GM19240 (cell line): ENCODE data around the gene ARID3C.
A peak's percentile ranks its signal among the peaks of the same experiment; 100 is the strongest.

Experiments
- DNase-seq: peaks from one replicate; pipeline ENCODE4 v3.0.0; 2011; ENCODE audit warnings: low spot score; ENCODE audit not compliant: insufficient read length

The ARID3C gene

DNA sequence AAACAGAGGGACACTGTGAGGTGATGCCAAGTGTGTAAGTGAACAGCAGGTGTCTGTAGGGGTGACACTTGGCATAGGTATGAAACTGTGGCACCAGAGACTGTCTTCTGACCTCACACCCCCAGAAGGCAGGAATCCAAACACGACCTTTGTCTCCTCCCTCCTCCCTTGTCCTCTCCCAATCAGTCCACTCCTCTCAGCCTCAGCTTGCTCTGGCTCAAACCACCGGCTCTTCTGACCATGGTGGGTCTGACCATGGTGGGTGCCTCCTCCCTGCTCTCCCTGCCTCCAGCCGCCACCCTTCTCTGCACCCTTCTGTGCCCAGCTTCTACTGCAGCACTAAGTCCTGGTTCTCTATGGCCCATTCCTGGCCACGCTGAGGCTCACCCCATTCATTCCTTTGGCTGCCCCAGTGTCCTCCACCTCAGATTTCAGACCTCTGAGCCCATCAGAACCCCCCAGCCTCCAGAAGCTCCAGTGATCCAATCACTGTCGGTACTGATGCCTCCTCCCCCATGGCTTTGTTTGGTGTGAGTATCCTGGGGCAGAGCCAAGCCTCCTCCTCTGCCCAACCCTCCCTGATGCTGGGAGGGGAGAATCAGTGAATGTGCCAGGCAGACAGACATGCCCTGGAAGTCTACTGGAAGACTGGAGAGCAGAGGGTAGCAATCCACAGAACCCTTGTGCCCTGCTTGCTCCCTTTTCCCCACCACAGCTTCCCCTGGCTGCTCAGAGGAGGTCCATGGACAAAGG is 1.7 kb upstream of the ARID3C start:
- DNase-seq, result no peak

DNA sequence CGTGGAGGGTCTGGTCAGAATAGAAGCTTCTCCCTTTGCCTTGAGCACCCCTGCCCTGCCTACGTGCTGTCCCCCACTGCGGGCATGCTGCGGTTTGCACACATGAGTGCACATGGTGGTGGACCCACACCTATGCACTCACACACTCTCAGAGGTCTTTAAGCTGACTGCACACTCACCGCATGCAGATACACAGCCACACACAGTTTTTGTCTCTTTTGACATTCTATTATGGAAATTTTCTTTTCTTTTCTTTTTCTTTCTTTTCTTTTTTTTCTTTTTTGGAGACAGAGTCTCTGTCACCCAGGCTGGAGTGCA is 584 bp upstream of the ARID3C start:
- DNase-seq, result no peak

DNA sequence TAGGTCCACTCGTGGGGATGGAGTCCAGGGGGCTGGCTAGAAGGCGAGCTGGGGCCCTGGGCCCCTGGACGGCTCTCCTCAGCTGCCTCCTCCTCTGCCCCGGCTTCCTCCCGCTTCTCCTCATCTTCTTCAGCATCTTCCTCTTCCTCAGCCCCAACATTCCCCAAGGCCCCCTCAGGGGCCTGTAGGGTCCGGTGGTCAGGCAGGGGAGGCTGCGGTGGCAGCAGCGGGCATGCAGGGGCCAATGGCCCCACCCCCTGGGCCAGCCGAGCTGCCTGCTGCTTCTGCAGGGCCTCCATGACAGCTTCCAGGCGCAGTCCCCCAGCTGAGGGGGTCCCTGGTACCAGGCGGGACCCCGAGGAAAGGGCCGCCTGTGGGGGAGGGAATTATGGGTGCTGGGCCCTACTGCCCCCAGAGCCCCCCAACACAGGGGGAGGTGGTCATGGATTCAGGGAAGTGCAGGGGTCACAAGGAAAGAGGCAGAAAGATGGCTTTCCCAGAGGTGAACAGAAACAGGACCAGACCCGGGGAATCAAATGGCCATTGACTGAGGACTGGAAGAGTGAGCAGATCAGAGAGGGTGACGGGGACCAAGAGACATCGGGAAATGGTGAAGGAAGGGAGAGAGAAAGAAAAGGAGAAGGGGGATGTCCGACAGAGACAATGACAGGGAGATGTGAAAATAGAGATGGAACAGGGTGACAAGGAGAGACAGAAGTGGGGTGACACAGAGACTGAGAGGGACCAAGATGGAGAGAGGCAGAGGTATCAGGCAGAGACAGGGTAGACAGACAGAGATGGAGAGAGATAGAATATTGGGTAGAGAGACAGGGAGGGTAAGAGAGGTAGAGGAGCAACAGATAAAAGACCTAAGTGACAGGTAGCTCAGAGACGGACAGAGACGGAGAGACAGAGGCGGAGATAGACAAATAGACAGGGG is 880 bp downstream of the ARID3C start:
- DNase-seq, result no peak

DNA sequence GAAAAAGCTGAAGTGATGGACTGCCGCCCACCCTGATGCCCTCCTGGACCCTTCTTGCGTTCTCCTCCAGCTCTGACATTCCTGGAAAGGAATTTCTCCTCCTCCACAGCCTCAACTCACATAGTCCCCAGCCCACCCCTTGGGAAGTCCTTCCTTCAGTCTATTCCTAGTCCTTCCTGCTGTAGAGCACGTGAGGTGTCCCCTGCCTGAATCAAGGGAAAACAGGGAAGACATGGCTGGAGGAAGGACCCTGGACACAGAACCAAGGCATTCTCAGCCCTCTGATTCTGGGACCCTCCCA is 3.7 kb downstream of the ARID3C start:
- DNase-seq, result no peak

DNA sequence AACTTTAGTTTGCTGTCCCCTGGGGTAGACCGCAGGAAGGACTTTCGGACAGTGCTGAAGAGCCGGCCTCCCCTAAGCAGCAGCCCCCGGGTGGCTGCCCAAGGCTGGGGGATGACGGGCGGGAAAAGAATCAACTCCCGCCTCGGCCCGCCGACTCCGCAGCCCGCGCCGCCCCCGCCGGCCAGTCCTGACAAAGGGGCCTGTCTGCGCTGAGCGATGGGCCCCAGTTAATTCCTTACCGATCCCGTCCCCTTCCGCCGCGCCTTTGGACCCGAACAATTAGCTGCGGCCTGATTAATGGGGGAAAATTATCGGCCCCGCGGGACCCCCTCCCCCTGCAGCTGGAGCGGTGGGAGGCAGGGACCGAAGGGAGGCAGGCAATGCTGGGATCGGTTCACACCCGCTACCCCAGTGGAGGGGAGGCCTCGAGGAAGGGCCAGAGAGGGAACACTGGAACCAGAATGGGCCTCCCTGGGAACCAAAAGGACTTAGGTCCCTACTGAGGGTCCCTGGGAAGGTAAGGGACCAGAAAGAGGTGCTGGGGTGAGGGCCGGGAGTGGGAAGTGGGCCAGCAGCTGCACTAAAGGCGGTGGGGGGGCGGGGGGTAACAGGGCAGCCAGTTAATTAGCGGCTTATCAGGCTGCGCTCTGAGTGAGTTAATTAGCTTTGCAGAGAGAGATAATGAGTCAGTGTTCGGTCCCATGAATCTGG is 4.2 kb downstream of the ARID3C start:
- no peak for DNase-seq

DNA sequence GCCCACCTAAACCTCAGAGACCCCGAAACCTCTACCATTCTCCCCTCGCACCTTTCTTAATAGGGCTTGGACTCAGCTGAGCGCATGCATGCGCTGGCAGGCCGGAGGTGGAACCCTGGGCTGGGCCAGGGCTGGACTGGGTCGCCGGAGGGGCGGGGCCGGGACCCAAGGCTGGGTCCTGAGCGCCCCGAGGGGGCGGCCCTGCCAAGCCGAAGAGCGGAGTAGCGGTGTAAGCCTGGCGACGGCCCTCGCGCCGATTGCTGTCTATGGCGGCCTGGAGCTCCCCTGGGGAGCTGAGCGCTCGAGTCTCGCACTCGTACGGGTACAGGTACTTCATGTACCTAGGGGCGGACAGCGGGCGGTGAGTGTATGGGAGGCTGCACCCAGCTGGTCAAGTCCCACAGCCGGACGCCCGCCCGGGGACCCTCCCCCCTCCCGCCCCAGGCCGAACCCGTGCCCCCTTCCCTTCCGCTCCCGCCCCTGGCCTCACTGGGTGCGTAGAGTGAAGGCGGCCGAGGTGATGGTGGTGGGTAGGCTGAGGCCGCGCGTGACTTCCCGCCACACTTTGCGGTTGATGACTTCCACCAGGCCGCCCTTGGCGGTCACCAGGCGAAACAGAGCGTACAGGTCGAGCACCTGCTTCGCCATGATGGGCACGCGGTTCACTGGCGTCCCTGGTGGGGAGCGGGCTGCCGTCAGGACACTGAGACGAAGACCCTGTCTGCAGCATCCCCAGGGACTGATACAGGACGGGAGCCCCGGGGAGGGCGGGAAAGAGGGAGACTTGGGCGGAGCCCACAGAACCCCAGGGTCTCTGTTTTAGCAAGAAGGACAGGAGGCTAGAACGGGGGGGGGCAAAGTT is 5.3 kb downstream of the ARID3C start:
- no peak for DNase-seq

DNA sequence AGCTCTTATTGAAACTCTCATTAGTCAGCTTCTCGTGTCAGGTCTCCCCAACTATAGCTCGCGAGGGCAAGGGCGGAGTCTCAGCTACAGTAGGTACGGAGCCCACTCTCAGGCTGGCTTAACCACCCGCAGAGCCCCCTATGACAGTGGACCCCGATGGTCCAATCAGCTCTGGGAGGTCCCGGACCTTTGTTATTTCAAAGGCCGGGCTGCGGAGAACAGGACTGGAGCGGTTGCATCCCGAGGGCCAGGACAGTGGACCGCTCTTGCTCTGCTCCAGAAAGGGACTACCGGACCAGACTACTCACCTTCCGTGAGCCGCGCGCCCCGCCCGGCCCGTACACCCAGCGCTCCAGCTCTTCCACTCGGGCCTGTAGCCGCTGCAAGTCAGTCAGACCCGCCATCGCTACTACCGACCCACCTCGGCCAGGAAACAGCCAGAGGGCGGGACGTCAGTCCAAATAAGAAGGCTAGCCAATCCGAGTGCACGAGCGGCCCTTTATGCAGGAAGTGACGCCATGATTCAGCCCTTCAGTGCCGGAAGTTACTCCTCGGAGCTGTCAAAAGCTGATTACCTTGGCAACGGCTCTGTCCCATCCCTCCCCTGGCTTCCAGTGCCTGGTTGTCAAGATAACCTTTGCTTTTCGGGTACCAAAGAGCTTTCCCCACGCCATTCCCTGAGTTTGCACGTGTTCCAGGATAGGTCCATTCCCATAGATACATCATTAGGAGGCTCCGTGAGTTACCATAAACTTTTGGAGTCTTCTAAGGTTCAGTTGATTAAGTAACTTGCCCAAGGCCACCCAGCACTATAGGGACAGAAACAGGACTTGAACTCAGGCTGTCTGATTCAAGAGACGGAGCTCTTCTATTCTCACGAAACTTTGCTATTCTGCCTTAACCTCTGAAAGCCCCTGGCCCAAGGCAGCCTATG is 8.5 kb downstream of the ARID3C start, which contains the start of gene DCTN3:
DCTN3 (minus strand) TSS at position 435 of the 934 bp plus-strand sequence; CDS start at position 404, 31 bp downstream.
- peak; percentile 99 for DNase-seq

DNA sequence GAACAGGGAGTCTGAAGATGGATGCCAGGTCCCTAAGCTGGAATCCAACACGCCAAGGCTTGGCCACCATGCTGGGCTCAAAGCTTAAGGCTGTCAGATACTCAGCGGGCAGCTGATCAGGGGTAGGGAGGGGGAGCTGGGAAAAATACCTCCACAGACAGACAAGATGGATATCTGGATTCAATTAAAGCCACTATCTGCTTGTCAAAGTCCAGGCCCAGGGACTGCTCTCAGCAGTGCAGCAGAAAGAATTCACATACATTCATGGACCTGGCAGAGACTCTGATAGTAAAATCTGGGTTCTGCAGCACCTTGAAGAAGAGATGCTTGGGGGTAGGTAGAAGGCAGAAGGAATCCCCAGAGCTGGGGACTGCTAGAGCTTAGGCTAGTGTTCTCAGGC is 13.7 kb downstream of the ARID3C start:
- DNase-seq, result no peak

DNA sequence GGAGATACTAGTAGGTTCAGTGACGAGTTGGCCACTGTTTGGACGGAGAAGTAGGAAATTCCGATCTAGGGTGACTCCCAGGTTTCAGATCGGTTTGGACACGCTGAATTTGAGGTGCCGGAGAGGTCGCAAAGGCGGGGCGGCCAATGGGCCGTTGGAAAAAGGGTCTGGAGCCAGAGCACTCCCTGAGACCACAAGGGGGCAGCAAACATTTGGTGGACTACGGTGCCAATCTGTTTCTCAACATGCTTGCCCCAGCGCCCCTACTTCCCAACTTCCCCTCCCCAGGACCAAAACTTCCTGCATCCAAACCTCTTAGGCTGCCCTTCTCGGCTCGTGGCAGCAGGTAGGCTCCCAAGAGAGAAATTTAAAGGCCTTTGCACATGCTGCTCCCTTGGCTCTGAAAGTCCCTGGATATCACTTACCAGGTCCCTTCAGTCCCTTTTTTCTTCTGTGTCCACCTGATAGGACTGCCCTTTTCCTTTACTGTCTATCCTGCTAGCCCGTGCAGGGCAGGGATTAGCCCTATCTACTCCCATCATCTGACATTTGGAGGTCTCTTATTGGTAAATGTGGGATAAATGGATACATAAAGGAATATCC is 16.0 kb downstream of the ARID3C start:
- peak; percentile 47 for DNase-seq

DNA sequence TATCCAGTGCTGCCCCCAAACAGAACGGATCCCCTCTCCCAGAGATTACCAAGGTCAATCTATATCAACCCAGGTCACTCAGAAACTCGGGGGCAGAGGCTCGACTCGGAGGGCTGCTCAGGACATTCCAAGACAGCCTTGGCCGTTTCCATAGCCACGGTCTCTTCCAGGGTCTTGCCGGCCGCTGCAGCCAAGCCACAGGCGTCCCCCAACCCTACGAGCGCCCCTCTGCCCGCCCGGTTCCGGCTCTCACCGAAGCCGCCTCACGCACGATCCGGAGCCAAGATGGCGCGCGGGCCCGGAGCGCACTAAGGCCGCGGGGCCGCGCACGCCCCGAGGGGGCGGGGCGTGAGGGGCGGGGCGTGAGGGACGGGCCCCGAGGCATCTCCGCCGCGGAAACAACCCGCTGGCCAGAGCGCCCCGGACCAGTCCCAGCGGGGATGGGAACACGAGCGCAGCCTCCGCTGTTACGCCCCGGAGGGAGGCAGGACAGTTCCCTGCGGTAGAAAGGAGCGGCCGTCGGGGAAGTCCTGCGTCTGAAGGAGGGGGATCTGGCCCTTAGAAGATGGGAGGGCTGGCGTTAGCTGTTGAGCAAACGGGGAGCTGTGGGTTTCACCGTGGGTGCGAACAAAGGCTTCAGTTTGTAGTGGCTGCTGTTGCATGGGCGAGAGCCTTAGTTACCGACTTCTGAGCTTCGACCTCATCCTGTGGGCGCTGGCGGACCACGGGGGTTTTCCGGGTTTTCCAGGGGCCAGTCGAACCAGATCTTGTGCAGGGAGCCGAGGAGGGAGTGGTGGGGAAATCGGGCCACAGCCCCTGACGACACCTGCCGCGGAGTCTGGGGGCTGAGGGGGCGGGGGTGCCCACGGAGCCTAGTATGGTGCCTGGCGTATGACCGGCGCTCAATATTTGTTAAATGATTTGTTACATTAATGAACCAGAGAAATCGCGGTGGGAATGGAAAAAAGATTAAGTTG is 16.8 kb downstream of the ARID3C start, which contains the start of gene RPP25L:
RPP25L (minus strand) TSS at position 287 of the 977 bp plus-strand sequence. CDS start 801 bp downstream, outside the sequence.
- DNase-seq, result peak; percentile 87

DNA sequence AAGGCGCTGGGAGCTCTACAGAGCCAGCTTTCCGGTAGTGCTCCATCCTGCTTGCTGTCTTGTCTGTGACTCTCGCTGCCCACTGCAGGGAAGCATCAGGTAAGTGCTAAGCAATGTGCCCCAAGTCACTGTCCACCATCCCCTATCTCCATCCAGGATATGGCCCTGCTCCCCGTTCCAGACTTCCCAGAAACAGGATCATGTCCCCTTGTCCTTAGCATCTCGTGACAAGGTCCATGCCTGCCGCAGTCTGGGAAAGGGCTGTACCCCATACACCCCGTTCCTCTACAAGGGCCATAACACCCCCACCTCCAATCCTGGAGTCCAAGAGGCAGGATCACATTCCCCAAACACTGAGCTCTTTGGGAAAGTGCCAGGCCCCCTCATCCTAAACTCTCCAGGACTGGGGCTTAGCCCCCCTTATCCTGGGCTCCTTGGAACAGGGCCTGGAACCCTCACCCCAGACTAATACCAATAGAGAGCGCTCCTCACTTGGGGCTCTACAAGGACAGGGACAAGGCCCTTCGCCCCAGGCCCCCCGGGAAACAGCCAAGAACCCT is 17.5 kb downstream of the ARID3C start:
- DNase-seq, result no peak

DNA sequence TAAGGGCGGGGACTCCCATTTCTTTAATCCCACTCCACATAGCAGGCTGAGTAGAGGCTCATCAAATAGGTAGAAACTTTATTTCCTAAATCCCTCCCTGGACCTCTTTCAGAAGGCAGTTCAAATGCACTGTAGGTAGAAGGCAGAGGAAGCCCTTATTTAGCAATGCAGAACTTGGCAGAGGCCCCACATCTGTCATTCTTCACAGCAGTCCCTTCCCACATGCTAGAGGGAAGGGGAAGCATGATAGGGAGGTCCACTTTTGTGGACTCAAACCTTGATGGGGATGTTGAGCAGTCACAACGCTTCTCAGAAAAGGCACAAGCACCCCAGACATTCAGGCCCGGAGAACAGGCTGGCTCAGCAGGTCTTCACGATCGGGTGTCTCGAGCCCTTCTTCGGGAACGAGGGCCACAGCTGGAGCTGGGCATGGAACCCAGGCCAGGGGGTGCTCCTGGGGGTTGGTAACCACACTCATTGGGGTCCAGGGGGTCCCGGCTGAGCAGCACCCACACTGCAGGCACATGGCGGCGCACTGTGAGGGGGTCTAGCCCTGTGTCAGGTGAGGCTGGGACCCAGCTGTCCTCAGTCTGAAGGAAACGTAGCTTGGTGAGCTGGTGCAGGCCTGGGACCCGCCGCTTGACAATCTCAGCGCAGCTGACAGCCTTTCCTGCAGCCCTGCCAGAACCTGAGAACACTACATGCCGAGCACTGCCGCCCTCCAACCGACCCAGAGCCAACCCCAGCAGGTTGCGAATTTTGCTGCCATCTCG is 18.2 kb downstream of the ARID3C start:
- no peak for DNase-seq

DNA sequence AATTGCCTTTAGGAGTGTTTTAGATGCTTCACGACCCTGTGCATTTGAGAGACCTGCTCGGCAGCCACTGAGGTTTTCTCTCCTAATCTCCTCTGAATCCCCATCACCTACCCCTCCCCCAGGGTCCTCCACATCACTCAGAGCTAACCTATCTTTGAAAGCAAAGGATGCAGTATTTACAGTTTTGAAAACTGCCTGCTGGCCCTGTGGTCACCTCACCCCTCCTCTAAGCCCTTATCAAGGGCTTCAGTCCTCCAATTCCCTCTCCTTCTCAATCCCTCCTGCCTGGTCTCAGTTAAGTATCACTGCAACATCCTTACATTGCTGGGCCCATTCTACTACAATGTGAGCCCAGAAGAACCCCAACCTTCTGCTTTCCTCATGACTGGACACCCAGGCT is 21.5 kb downstream of the ARID3C start:
- no peak for DNase-seq

DNA sequence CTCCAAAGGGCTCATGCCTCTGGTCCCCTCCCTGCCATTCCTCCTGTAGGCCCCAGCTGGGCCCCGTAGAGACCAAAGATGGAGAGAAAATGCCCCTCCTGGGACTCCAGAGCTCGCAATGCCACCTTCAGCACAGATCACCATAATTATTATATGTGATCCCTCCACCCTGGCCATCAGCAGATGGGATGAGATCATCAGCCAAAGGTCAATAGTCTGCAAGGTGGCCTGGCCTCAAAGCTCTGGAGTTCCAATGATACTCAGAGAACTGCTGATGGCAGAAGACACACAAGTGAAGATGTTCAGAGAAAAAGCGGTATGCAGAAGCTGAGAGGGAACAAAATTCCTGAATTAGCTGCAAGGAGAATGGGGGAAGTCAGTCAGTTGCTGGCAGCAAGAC is 22.0 kb downstream of the ARID3C start:
- no peak for DNase-seq

DNA sequence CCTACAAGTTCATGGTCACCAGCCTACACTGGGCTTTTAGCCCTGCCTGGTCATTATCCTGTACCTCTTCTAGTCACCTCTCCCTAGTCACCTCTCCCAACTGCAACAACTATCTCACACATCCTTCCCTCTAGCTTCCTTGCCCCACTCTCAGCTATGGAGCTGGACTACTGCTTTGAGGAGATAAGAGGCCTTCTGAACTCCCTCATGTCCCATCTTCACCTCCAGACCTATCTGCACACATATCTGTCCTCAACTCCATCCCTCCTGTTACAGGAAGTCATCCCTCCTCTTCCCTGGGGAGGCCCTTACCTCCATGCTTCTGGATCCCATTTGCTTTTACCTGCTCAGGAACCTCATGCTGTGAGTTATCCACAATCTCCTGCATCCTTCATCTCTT is 22.7 kb downstream of the ARID3C start:
- no peak for DNase-seq

DNA sequence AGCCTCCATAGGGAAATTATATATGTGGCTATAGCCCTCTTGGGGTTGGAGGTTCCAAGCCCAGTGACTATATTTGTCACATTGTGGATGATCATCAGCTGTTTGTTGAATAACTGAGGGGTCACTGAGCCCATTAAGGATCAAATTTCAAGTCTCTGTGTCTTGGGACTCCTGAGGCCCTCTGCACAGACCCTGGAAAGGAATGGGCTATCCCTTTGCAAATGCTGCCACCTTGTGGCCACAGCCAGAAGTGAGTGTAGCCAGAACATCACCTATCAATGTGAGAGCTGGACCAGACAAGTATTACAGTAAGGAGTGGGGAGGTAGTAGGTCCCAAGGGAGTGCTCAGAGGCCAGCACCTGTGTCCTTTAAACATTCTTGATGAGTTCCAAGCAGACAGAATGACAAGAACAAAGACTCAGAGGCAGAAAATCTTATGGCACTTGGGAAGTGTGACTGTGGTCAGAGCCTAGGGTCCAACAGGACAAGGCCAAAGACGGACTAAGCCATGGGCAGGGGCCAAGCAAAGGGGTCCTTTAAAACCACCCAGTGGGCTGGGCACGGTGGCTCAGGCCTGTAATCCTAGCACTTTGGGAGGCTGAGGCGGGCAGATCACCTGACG is 25.1 kb downstream of the ARID3C start:
- peak; percentile 87 for DNase-seq
